Ishikawa (cell line): ENCODE results near the gene MEIS3.

Experiments used
- CEBPB ChIP-seq: IDR thresholded peaks from 2 replicates; pipeline ENCODE4 v1.6.1; 2012
- CREB1 ChIP-seq: IDR thresholded peaks from 2 replicates; pipeline ENCODE4 v1.6.1; 2012; ENCODE audit warnings: low read depth
- EGR1 ChIP-seq: IDR thresholded peaks from 2 replicates; pipeline ENCODE4 v1.6.1; 2012
- EP300 ChIP-seq: IDR thresholded peaks from 2 replicates; pipeline ENCODE4 v1.6.1; 2012; ENCODE audit warnings: borderline replicate concordance
- FOXM1 ChIP-seq: IDR thresholded peaks from 2 replicates; pipeline ENCODE4 v1.6.1; 2012; ENCODE audit warnings: low read depth, borderline replicate concordance
- MAX ChIP-seq: IDR thresholded peaks from 2 replicates; pipeline ENCODE4 v1.6.1; 2012
- NFIC ChIP-seq: IDR thresholded peaks from 2 replicates; pipeline ENCODE4 v1.6.1; 2012
- RAD21 ChIP-seq: IDR thresholded peaks from 2 replicates; pipeline ENCODE4 v1.6.1; 2012; ENCODE audit warnings: low read depth
- REST ChIP-seq: IDR thresholded peaks from 2 replicates; pipeline ENCODE4 v1.6.1; 2012; ENCODE audit warnings: low read depth, mild to moderate bottlenecking
- TAF1 ChIP-seq: IDR thresholded peaks from 2 replicates; pipeline ENCODE4 v1.6.1; 2012; ENCODE audit warnings: low read depth, mild to moderate bottlenecking
- TCF12 ChIP-seq: IDR thresholded peaks from 2 replicates; pipeline ENCODE4 v1.6.1; 2012; ENCODE audit warnings: low read depth
- TEAD4 ChIP-seq: IDR thresholded peaks from 2 replicates; pipeline ENCODE4 v1.6.1; 2012
- USF1 ChIP-seq: IDR thresholded peaks from 2 replicates; pipeline ENCODE4 v1.6.1; 2012
- YY1 ChIP-seq: IDR thresholded peaks from 2 replicates; pipeline ENCODE4 v1.6.1; 2012; ENCODE audit warnings: low read depth
- ZBTB7A ChIP-seq: IDR thresholded peaks from 2 replicates; pipeline ENCODE4 v1.6.1; 2012; ENCODE audit warnings: low read depth

Gene MEIS3

GRCh38 chr19:47416643-47416985, 2.7 kb downstream of the MEIS3 start:
- TF ChIP-seq TAF1 (no peak), CREB1 (no peak), RAD21 (no peak), REST (no peak), USF1 (no peak), EGR1 (no peak), ZBTB7A (no peak), TCF12 (no peak), TEAD4 (no peak), YY1 (no peak), NFIC (no peak), FOXM1 (no peak), EP300 (no peak), CEBPB (no peak), MAX (no peak)

- TF ChIP-seq EGR1 (no peak), CREB1 (no peak), MAX (no peak), ZBTB7A (no peak), TAF1 (no peak), REST (no peak), CEBPB (no peak), NFIC (no peak), TEAD4 (no peak), EP300 (no peak), YY1 (no peak)
These were observed 3.2 kb downstream of the MEIS3 start for GRCh38 chr19:47415953-47416642.

- TF ChIP-seq FOXM1, result no peak
- TF ChIP-seq RAD21, result peak; percentile 86
- TF ChIP-seq ZBTB7A, result no peak
- no peak for TF ChIP-seq REST
- peak; percentile 69 for TF ChIP-seq MAX
- no peak for TF ChIP-seq CEBPB
- no peak for TF ChIP-seq EP300
These were observed 4.9 kb downstream of the MEIS3 start for GRCh38 chr19:47414469-47414868.

DNA sequence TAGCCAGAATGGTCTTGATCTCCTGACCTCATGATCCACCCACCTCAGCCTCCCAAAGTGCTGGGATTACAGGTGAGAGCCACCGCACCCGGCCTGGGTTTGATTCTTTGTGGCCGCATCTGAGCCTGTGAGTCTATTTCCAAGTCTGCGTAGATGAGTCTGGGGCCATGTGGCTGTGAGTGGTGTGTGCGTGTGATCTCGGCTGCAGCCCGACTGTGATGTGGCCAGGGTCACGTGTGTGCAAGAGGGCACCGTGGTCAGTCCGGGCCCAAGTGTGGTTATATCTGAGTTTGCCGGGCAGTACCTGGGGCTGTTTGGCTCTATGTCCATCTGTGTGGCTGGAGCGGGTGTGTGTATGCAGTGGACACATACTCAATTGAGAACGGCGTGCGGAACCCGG, 5.4 kb downstream of the MEIS3 start:
- no peak for TF ChIP-seq REST
- TF ChIP-seq FOXM1, result no peak
- no peak for TF ChIP-seq YY1
- no peak for TF ChIP-seq ZBTB7A
- TF ChIP-seq RAD21, result no peak
- TF ChIP-seq CREB1, result no peak
- no peak for TF ChIP-seq EGR1
- TF ChIP-seq EP300, result no peak
- no peak for TF ChIP-seq TEAD4
